Measurements from ENCODE around the gene TBL1Y. TPM values are rescaled to one million over a fixed set of nuclear protein-coding genes. Genes with fewer than 3 reads are reported as not detected.

TBL1Y gene
- total and polyA plus RNA-seq, 2 of the 4 experiments (the other 2 are of a cell fraction) = not detected

DNA sequence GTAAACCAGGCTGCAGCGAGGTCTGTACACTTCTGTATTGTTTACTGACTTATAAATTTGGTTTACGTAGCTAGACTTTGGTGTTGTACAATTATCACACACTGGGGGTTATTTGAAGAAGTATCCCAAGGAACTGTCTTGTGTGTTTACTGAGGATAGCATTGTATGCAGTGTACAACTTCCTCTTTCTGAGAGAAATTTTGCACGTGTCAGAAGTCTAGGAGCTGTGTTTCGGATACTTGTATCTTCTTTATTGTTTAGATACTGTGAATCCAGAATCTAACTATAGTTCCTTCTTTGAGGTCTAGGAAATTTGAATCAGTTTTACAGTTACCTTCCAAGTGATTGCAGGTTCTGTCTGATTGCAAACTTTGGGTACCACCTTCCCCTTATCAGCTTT, 64.5 kb downstream of the TBL1Y start:
- no peak overlapping the region for H3K27ac ChIP-seq (ENCODE audit: insufficient read depth, low read length)
- H3K56ac ChIP-seq (ENCODE audit: extremely low read depth, insufficient read depth, low read length) = no peak overlapping the region
- TF ChIP-seq, protein P1, sequence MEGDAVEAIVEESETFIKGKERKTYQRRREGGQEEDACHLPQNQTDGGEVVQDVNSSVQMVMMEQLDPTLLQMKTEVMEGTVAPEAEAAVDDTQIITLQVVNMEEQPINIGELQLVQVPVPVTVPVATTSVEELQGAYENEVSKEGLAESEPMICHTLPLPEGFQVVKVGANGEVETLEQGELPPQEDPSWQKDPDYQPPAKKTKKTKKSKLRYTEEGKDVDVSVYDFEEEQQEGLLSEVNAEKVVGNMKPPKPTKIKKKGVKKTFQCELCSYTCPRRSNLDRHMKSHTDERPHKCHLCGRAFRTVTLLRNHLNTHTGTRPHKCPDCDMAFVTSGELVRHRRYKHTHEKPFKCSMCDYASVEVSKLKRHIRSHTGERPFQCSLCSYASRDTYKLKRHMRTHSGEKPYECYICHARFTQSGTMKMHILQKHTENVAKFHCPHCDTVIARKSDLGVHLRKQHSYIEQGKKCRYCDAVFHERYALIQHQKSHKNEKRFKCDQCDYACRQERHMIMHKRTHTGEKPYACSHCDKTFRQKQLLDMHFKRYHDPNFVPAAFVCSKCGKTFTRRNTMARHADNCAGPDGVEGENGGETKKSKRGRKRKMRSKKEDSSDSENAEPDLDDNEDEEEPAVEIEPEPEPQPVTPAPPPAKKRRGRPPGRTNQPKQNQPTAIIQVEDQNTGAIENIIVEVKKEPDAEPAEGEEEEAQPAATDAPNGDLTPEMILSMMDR (conservative IDR thresholded peaks at IDR 0.05; ENCODE audit: low read depth, low read length) = no peak
- no peak for TF ChIP-seq ELK1 (IDR thresholded peaks at IDR 0.05; ENCODE audit: borderline replicate concordance, low read depth, low read length)
- TF ChIP-seq MAFK (IDR thresholded peaks at IDR 0.05; ENCODE audit: low read depth, low read length) = no peak
- TF ChIP-seq MXI1 (IDR thresholded peaks at IDR 0.05; ENCODE audit: borderline replicate concordance, low read depth, low read length) = no peak
- no peak for TF ChIP-seq MAZ (IDR thresholded peaks at IDR 0.05; ENCODE audit: borderline replicate concordance, low read depth, low read length)
- TF ChIP-seq SMC3 (IDR thresholded peaks at IDR 0.05; ENCODE audit: low read depth, low read length) = no peak
- no peak for TF ChIP-seq FOS (IDR thresholded peaks at IDR 0.05; ENCODE audit: low read depth, low read length)
- no peak for TF ChIP-seq CEBPB (IDR thresholded peaks at IDR 0.05; ENCODE audit: low read depth, low read length)
- TF ChIP-seq NFE2L2 (IDR thresholded peaks at IDR 0.05; ENCODE audit: low read depth, low read length) = no peak
- no peak for TF ChIP-seq CHD1 (IDR thresholded peaks at IDR 0.05; ENCODE audit: low read depth, low read length)
- TF ChIP-seq BHLHE40 (IDR thresholded peaks at IDR 0.05; ENCODE audit: low read depth, low read length) = no peak
- no peak for TF ChIP-seq POLR2A (IDR thresholded peaks at IDR 0.05; ENCODE audit: low read depth, low read length)
- TF ChIP-seq RAD21 (IDR thresholded peaks at IDR 0.05; ENCODE audit: low read length) = no peak
- TF ChIP-seq RCOR1 (IDR thresholded peaks at IDR 0.05; ENCODE audit: insufficient replicate concordance, low read length) = no peak
- TF ChIP-seq RFX5 (IDR thresholded peaks at IDR 0.05; ENCODE audit: low read depth, low read length) = no peak
- H3K23ac ChIP-seq (ENCODE audit: low read depth, low read length) = no peak overlapping the region
- no peak overlapping the region for H3K18ac ChIP-seq (ENCODE audit: low read depth, low read length)
- no peaks in the 10 kb centered on the region for H3K36me3 ChIP-seq (ENCODE audit: control insufficient read depth, insufficient read depth, low read length)
- ChIA-PET POLR2A (ENCODE audit: unreplicated experiment) (no interaction called here), CTCF (no interaction called here)
- DNase-seq (no peak), ATAC-seq (ENCODE audit: low read depth) (no peak)
- no peak overlapping the region for H2BK120ac ChIP-seq (ENCODE audit: low read depth, low read length)
- H2AK9ac ChIP-seq (replicated peaks; ENCODE audit: low read depth, low read length, poor library complexity) = no peak overlapping the region
- dilution Hi-C loops (cut with HindIII; ENCODE audit: low sequenced_read_pairs, unreplicated experiment) (no loop called here), in situ Hi-C loops (cut with MboI; ENCODE audit: low sequenced_read_pairs) (no loop called here), intact Hi-C loops (cut with micrococcal nuclease) (no loop called here)
- H3K4me3 ChIP-seq (ENCODE audit: insufficient read depth, low read depth, low read length) = no peak overlapping the region
- H2AFZ ChIP-seq (replicated peaks; ENCODE audit: low read length, poor library complexity) = no peak overlapping the region
- BruUV-seq (replicated peaks) = no TSS peak
- H3K4ac ChIP-seq (ENCODE audit: low read depth, low read length) = no peak overlapping the region
- no peak overlapping the region for H4K8ac ChIP-seq (ENCODE audit: low read depth in 2 of 2, low read length in 2 of 2)
- no peaks in the 10 kb centered on the region for H4K20me1 ChIP-seq (ENCODE audit: insufficient read depth, low read length)
- no peak overlapping the region for H4K91ac ChIP-seq (ENCODE audit: insufficient read depth, low read depth, low read length)
- no peaks in the 10 kb centered on the region for H3K9me3 ChIP-seq (ENCODE audit: control insufficient read depth, insufficient read depth, low read length)
- no peaks in the 10 kb centered on the region for H3K4me1 ChIP-seq (ENCODE audit: control insufficient read depth, insufficient read depth, low read length)
- H3K79me1 ChIP-seq (ENCODE audit: low read depth in 1 of 2, low read length in 2 of 2) = no peaks in the 10 kb centered on the region
- H2BK5ac ChIP-seq (ENCODE audit: low read depth, low read length, poor library complexity, severe bottlenecking) = no peak overlapping the region
- H3K9ac ChIP-seq (ENCODE audit: low read depth, low read length) = no peak overlapping the region
- no peak overlapping the region for H3K4me2 ChIP-seq (ENCODE audit: low read depth, low read length)
- H4K5ac ChIP-seq (ENCODE audit: low read depth, low read length) = no peak overlapping the region
- no peak overlapping the region for H2BK20ac ChIP-seq (ENCODE audit: low read depth, low read length)
- H2AK5ac ChIP-seq (ENCODE audit: low read depth, low read length) = no peak overlapping the region
- H2BK15ac ChIP-seq (ENCODE audit: low read depth, low read length) = no peak overlapping the region
- no CpG with 5 or more reads among the region's 4 CpGs for WGBS, 2 experiments (ENCODE audit: extremely low coverage in 2 of 2, insufficient read length in 1 of 2)
- no peak overlapping the region for H3K14ac ChIP-seq (replicated peaks; ENCODE audit: low read depth, low read length)
- H3K27me3 ChIP-seq (ENCODE audit: control insufficient read depth, insufficient read depth, low read length) = no peaks in the 10 kb centered on the region
- no peaks in the 10 kb centered on the region for H3K9me1 ChIP-seq (ENCODE audit: insufficient read depth, low read length)

Measured in IMR-90 (cell line).